T47D (cell line): ENCODE measurements around the gene ASPA.

Experiments
- DNase-seq, 2 experiments: peaks; one replicate each; pipeline versions ENCODE4 v3.0.0 to v3.0.0-alpha.2; 2011 to 2012; ENCODE audit warnings: low read depth in 1 of 2, low spot score in 1 of 2
- JUND ChIP-seq: IDR thresholded peaks from 2 replicates; pipeline ENCODE4 v1.6.1; 2012; ENCODE audit warnings: low read depth
- in situ Hi-C: cut with HindIII; loops from 2 replicates; pipeline ENCODE4 v1.10.0; 2016; ENCODE audit warnings: low sequenced_read_pairs, low pct_unique_long_range_greater_than_20kb

ASPA gene

GRCh38 chr17:3546521-3546920 lies 70.7 kb downstream of the ASPA start:
- TF ChIP-seq JUND, result no peak
- in situ Hi-C loops, result no loop called here
- DNase-seq, result no peak

- DNase-seq, result no peak
- no peak for TF ChIP-seq JUND
- in situ Hi-C loops, result no loop called here
Observed at GRCh38 chr17:3546997-3547396, 71.2 kb downstream of the ASPA start.

- DNase-seq, result no peak
- no peak for TF ChIP-seq JUND
Observed at GRCh38 chr17:3547628-3548027, 71.8 kb downstream of the ASPA start.

GRCh38 chr17:3549610-3550162 lies 73.9 kb downstream of the ASPA start:
- DNase-seq, result no peak
- in situ Hi-C loops, result no loop called here
- no peak for TF ChIP-seq JUND

More at GRCh38 chr17:3547628-3548027, 71.8 kb downstream of the ASPA start:
- in situ Hi-C loops, result no loop called here

GRCh38 chr17:3551189-3551588 lies 75.4 kb downstream of the ASPA start:
- in situ Hi-C loops, result no loop called here
- TF ChIP-seq JUND, result no peak
- DNase-seq, result no peak

GRCh38 chr17:3552916-3553315 lies 77.1 kb downstream of the ASPA start:
- in situ Hi-C loops, result no loop called here
- no peak for DNase-seq
- no peak for TF ChIP-seq JUND
